Measurements from ENCODE around the gene HECTD4.

HECTD4 gene

GRCh38 chr12:112126000-112126438 is 256.2 kb downstream of the HECTD4 start:
- H3K27ac ChIP-seq (ENCODE audit: low read depth, low read length, poor library complexity, severe bottlenecking), result no peak overlapping the region
- H2AFZ ChIP-seq (ENCODE audit: low read length), result no peak overlapping the region
- H3F3A ChIP-seq (ENCODE audit: insufficient read depth, low read length), result 0 out of 2 replicates have a peak, but pooled peaks cover 6% of the 10 kb centered on the region
- TF ChIP-seq EZH2 (IDR thresholded peaks at IDR 0.05; ENCODE audit: borderline replicate concordance, low read length), result no peak
- no peak for TF ChIP-seq CTCF (IDR thresholded peaks at IDR 0.05; ENCODE audit: low read length)
- no peaks in the 10 kb centered on the region for H3K9me3 ChIP-seq (ENCODE audit: low read length)
- H3K36me3 ChIP-seq (ENCODE audit: insufficient read depth, low read length), result no peaks in the 10 kb centered on the region; the same call in 1 of the 2 replicates
- H3K9me2 ChIP-seq (ENCODE audit: low read depth, low read length), result no peaks in the 10 kb centered on the region
- H3K9ac ChIP-seq (ENCODE audit: low read length), result peak overlapping the region; percentile 83
- H3K4me3 ChIP-seq (ENCODE audit: low read depth, low read length, poor library complexity, severe bottlenecking), result peak overlapping the region; percentile 90
- peak overlapping the region; percentile 96 for H3K4me2 ChIP-seq (ENCODE audit: low read length)
- H3K79me2 ChIP-seq (ENCODE audit: insufficient read depth, low read length), result peaks cover 5% of the 10 kb centered on the region; the same call in 1 of the 2 replicates
- H4K20me1 ChIP-seq (ENCODE audit: insufficient read depth, low read length), result no peaks in the 10 kb centered on the region
- H3K4me1 ChIP-seq (ENCODE audit: insufficient read depth, low read length, severe bottlenecking), result peaks cover 41% of the 10 kb centered on the region
- H3K27me3 ChIP-seq (ENCODE audit: insufficient read depth, low read length), result no peaks in the 10 kb centered on the region

GRCh38 chr12:112125250-112125999 is 256.8 kb downstream of the HECTD4 start, which contains the start of gene TRAFD1:
TRAFD1 (plus strand) TSS chr12:112125560; CDS start chr12:112130523, 4,963 bp downstream.
- Histone ChIP-seq H3K4me3 (ENCODE audit: low read depth, low read length, poor library complexity, severe bottlenecking) (peak within 1 kb of the TSS; percentile 90), H3K79me2 (ENCODE audit: insufficient read depth, low read length) (peaks cover 5% of the 10 kb centered on the region; the same call in 1 of the 2 replicates), H3K4me1 (ENCODE audit: insufficient read depth, low read length, severe bottlenecking) (peaks cover 35% of the 10 kb centered on the region), H3K27me3 (ENCODE audit: insufficient read depth, low read length) (no peaks in the 10 kb centered on the region), H2AFZ (ENCODE audit: low read length) (no peak within 1 kb of the TSS), H4K20me1 (ENCODE audit: insufficient read depth, low read length) (no peaks in the 10 kb centered on the region), H3K27ac (ENCODE audit: low read depth, low read length, poor library complexity, severe bottlenecking) (no peak within 1 kb of the TSS), H3K36me3 (ENCODE audit: insufficient read depth, low read length) (no peaks in the 10 kb centered on the region), H3K4me2 (ENCODE audit: low read length) (peak within 1 kb of the TSS; percentile 96), H3K9ac (ENCODE audit: low read length) (peak within 1 kb of the TSS; percentile 83), H3K9me3 (ENCODE audit: low read length) (no peaks in the 10 kb centered on the region), H3K9me2 (ENCODE audit: low read depth, low read length) (no peaks in the 10 kb centered on the region), H3F3A (ENCODE audit: insufficient read depth, low read length) (0 out of 2 replicates have a peak, but pooled peaks cover 3% of the 10 kb centered on the region)
- TF ChIP-seq CTCF (IDR thresholded peaks at IDR 0.05; ENCODE audit: low read length) (no peak), EZH2 (IDR thresholded peaks at IDR 0.05; ENCODE audit: borderline replicate concordance, low read length) (no peak)

- Histone ChIP-seq H3K9ac (ENCODE audit: low read length) (no peak overlapping the region), H4K20me1 (ENCODE audit: insufficient read depth, low read length) (no peaks in the 10 kb centered on the region), H3K4me3 (ENCODE audit: low read depth, low read length, poor library complexity, severe bottlenecking) (no peak overlapping the region), H3K9me2 (ENCODE audit: low read depth, low read length) (no peaks in the 10 kb centered on the region), H3F3A (ENCODE audit: insufficient read depth, low read length) (no peaks in the 10 kb centered on the region), H3K9me3 (ENCODE audit: low read length) (no peaks in the 10 kb centered on the region), H3K4me1 (ENCODE audit: insufficient read depth, low read length, severe bottlenecking) (peaks cover 30% of the 10 kb centered on the region), H2AFZ (ENCODE audit: low read length) (no peak overlapping the region), H3K36me3 (ENCODE audit: insufficient read depth, low read length) (no peaks in the 10 kb centered on the region), H3K27me3 (ENCODE audit: insufficient read depth, low read length) (no peaks in the 10 kb centered on the region), H3K4me2 (ENCODE audit: low read length) (peak overlapping the region; percentile 37), H3K79me2 (ENCODE audit: insufficient read depth, low read length) (peaks cover 5% of the 10 kb centered on the region; the same call in 1 of the 2 replicates), H3K27ac (ENCODE audit: low read depth, low read length, poor library complexity, severe bottlenecking) (no peak overlapping the region)
- TF ChIP-seq EZH2 (IDR thresholded peaks at IDR 0.05; ENCODE audit: borderline replicate concordance, low read length), result no peak
- no peak for TF ChIP-seq CTCF (IDR thresholded peaks at IDR 0.05; ENCODE audit: low read length)
Observed at GRCh38 chr12:112124918-112125249, 257.3 kb downstream of the HECTD4 start.
